HG03457 (cell line): Measurements from ENCODE around the gene AKAP14.
"Not testable (repeated sequence)": the region's sequence is repeated elsewhere in the genome, so short reads cannot be mapped to it uniquely, and the experiment has no call there.

Experiments
- ATAC-seq: cut with Tn5 transposase; IDR thresholded peaks from one replicate; pipeline ENCODE4 v1.9.1; 2021; ENCODE audit warnings: moderate number of reproducible peaks; ENCODE audit not compliant: unreplicated experiment

AKAP14 gene

DNA sequence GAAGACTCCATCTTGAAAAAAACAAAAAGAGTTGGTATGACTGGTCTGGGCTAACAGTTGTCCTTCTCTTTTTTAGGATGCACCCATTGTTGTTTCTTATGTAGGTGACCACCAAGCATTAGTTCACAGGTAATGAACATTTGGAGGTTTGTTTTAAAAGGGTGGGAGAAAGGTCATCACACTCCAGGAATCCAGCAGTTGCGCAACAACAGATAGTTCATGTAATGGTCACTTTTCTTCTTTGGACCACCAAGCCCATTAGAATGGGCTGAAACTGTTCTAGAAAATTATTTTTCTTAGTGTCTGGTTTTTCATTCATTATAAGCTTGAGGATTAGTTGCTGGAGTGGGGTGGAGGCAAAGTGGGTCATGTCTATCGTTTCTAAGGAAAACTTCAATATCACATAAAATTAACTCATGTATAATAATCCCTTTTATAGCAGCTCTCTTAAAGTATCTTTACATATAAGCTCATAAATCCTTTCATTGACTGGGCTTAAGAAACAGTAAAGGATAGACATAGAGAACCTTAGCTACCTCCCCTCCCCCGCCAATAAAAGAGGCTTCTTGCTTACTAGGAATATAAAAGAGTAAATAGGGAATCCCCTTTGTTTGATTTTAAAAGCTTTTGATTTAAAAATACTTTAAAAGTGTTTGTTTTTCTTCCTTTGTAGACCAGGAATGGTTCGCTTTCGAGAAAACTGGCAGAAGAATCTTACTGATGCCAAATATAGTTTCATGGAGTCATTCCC, 24.3 kb downstream of the AKAP14 start:
- ATAC-seq, result no peak

- not testable (repeated sequence) for ATAC-seq
These were observed 26.7 kb downstream of the AKAP14 start for GRCh38 chrX:119922391-119922790.

DNA sequence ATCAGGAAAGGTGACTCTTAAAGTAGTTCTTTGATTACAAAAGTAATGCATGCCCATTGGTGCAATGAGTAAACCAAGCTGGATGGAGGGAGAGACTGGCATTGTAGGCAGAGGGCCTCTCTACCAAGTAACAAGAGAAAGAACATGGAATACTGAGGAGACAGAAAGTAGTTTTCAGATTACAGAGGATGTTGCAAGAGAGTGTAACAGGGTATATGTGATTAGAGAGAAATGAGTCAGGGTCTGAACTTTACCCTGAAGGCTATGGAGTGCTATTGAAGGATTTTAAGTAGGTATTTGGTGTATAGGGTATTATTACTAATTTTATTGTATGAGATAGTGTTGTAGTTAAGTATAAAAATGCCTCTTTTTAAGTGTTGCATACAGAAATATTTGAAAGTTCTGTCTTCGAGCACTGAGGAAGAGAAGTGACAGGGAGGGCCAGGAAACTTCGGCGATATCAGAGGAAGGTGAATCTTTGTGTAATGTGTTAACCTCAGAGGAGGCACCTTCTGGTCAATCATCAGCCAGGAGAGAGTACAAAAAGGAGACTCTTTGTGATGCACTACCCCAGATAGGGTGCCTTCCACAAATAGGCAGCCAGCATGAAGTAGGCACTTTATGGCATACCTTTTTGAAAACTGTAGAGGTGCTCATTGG, 39.7 kb downstream of the AKAP14 start:
- ATAC-seq, result no peak

GRCh38 chrX:119941336-119941735, 45.6 kb downstream of the AKAP14 start:
- ATAC-seq, result no peak

GRCh38 chrX:119942173-119942819, 46.6 kb downstream of the AKAP14 start:
- no peak for ATAC-seq

GRCh38 chrX:119942831-119943184, 47.1 kb downstream of the AKAP14 start:
- peak; percentile 11 for ATAC-seq

DNA sequence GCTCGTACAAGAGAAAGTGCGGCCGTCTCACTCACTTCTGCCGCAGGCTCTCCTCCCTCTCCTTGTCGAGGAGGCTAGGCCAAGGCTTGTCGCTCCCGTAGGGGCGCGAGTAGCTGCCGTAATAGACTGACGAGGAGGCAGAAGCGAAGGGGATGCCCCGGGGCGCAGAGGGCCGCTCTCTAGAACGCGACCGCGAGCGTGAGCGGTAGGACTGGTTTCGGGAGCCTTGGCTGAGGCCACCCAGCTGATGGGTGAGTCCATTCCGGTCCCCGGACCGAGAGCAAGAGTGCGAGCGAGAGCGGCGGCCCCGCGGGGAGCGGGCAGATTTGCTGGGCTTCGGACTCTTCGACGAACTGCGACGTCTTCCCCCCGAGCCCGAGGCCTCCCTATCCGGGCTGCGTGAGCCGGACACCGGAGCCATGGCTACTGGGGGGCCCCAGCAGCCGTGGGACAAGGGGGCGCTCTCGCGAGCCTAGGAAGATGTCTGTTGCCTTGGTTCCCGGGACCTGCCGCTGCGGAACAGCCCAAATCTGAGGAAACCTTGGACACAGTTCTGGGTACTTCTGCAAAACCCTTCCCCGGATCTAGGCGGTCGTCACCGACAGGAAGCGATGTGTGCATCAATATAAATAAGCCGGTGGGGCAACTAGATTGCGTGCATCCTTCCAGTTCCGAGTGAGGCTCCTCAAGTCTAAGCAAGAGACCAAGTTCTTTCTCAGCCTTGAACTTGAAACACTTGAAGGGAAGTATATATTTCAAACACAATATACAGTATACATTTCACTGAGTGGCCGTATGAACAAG, 47.7 kb downstream of the AKAP14 start, which contains the start of gene NKAP:
TSS of gene NKAP (minus strand) at position 567 of the 804 bp plus-strand sequence. CDS start at position 421, 146 bp downstream.
- peak; percentile 74 for ATAC-seq

- no peak for ATAC-seq
These were observed 49.8 kb downstream of the AKAP14 start for GRCh38 chrX:119945481-119945880.

DNA sequence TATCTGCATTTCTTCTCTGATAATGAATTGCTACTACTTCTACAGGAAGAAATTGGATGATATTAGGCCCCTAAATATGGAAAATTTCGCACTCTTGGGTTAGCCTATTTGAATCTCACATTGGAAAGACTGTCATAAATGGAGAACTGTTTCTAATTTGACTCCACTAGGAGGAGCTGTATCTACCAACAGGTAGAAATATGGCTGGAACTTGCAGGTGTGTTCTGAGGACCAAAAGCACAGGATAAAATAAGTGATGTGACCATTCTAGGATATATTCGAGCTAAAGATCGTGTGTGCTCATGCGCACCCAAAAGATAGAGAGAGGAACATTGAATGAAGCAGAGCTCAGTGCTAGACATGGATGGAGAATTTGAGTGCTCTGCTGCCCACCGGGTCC, 52.7 kb downstream of the AKAP14 start:
- ATAC-seq, result no peak

- no peak for ATAC-seq
These were observed 58.7 kb downstream of the AKAP14 start for GRCh38 chrX:119954374-119954773.

GRCh38 chrX:119955807-119956570, 60.3 kb downstream of the AKAP14 start:
- ATAC-seq, result not testable (repeated sequence)

- no peak for ATAC-seq
These were observed 64.9 kb downstream of the AKAP14 start for GRCh38 chrX:119960625-119961024.

- not testable (repeated sequence) for ATAC-seq
These were observed 71.1 kb downstream of the AKAP14 start for GRCh38 chrX:119966837-119967236.
